GM12878 (cell line): ENCODE data around the gene SERPINH1.

ENCODE experiments used
- EP300 ChIP-seq, 2 experiments: fragments of 150-350 bp in 1 of 2; IDR thresholded peaks; 2 replicates each; pipeline ENCODE4 v1.6.1; 2011 to 2012; ENCODE audit warnings: low read depth in 2 of 2, low read length in 2 of 2, borderline replicate concordance in 1 of 2, improper control_type of control experiment in 1 of 2, inconsistent platforms in 1 of 2; ENCODE audit not compliant: control insufficient read depth in 1 of 2
- JUND ChIP-seq: IDR thresholded peaks from 2 replicates; pipeline ENCODE4 v1.6.1; 2012; ENCODE audit warnings: low read depth, mild to moderate bottlenecking, low read length, improper control_type of control experiment, moderate library complexity
- MXI1 ChIP-seq: fragments of 150-350 bp; IDR thresholded peaks from 2 replicates; pipeline ENCODE4 v1.6.1; 2011; ENCODE audit warnings: low read depth, mild to moderate bottlenecking, inconsistent platforms, low read length, improper control_type of control experiment
- SIX5 ChIP-seq: IDR thresholded peaks from 2 replicates; pipeline ENCODE4 v1.6.1; 2011; ENCODE audit warnings: mild to moderate bottlenecking, low read depth, low read length, moderate library complexity; ENCODE audit not compliant: severe bottlenecking
- TF ChIP-seq, protein P1 (sequence below), 3 experiments: IDR thresholded peaks in 2 of 3; conservative IDR thresholded peaks in 1 of 3; 2 replicates each; pipeline ENCODE4 v1.5.1; 2011; ENCODE audit warnings: low read depth in 3 of 3, low read length in 3 of 3, mild to moderate bottlenecking in 3 of 3, control low read depth in 2 of 3, moderate library complexity in 2 of 3, inconsistent platforms in 1 of 3, mixed read lengths in 1 of 3; ENCODE audit not compliant: control insufficient read depth in 2 of 3, insufficient read depth in 1 of 3; ENCODE audit errors: extremely low read depth in 1 of 3

DNA sequence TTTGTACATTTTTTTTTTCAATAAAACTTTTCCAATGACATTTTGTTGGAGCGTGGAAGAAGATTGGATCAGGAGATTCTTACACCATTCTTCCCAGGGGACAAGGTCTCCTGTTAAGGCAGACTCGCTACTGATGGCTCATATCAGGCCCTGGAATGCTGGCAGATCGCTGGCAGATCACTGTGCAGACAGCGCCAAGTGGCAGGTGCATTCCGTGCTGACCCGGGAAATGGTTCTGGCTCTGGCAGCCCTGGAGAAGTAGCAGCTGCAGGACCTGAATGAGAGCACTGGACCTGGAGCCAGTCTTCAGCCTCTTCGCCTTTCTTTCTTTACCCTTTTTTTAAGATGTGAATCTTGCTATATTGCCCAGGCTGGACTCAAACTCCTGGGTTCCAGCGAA lies 10.7 kb downstream of the SERPINH1 start:
- TF ChIP-seq, protein P1, sequence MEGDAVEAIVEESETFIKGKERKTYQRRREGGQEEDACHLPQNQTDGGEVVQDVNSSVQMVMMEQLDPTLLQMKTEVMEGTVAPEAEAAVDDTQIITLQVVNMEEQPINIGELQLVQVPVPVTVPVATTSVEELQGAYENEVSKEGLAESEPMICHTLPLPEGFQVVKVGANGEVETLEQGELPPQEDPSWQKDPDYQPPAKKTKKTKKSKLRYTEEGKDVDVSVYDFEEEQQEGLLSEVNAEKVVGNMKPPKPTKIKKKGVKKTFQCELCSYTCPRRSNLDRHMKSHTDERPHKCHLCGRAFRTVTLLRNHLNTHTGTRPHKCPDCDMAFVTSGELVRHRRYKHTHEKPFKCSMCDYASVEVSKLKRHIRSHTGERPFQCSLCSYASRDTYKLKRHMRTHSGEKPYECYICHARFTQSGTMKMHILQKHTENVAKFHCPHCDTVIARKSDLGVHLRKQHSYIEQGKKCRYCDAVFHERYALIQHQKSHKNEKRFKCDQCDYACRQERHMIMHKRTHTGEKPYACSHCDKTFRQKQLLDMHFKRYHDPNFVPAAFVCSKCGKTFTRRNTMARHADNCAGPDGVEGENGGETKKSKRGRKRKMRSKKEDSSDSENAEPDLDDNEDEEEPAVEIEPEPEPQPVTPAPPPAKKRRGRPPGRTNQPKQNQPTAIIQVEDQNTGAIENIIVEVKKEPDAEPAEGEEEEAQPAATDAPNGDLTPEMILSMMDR (IDR thresholded peaks at IDR 0.05 in 2 of 3, conservative IDR thresholded peaks at IDR 0.05 in 1 of 3; ENCODE audit: control insufficient read depth in 2 of 3, extremely low read depth in 1 of 3, insufficient read depth in 1 of 3, low read depth in 3 of 3, low read length in 3 of 3), result no peak
- no peak for TF ChIP-seq MXI1
- TF ChIP-seq EP300 (IDR thresholded peaks at IDR 0.05; ENCODE audit: borderline replicate concordance in 1 of 2, control insufficient read depth in 1 of 2, low read depth in 2 of 2, low read length in 2 of 2), result no peak
- no peak for TF ChIP-seq JUND
- no peak for TF ChIP-seq SIX5
